GM06990 (cell line): ENCODE data around the gene LTBP4.
"Not testable (repeated sequence)": the region's sequence is repeated elsewhere in the genome, so short reads cannot be mapped to it uniquely, and the experiment has no call there.

ENCODE experiments used
- DNase-seq: peaks from one replicate; pipeline ENCODE4 v3.0.0-alpha.2; 2011; ENCODE audit not compliant: insufficient read length; ENCODE audit errors: extremely low read depth
- H3K27me3 ChIP-seq: replicated peaks from 2 replicates; pipeline ENCODE4 v1.6.0; 2011; ENCODE audit warnings: low read length; ENCODE audit not compliant: control insufficient read depth, insufficient read depth
- H3K36me3 ChIP-seq: 2 replicates; pipeline ENCODE4 v1.5.1; 2011; ENCODE audit warnings: low read length; ENCODE audit not compliant: control insufficient read depth, insufficient read depth
- H3K4me3 ChIP-seq: replicated peaks from 2 replicates; pipeline ENCODE4 v1.5.1; 2011; ENCODE audit warnings: low read depth, mild to moderate bottlenecking, control low read depth, low read length
- CTCF ChIP-seq: IDR thresholded peaks from 2 replicates; pipeline ENCODE4 v1.5.1; 2011; ENCODE audit warnings: low read length, control low read depth, mild to moderate bottlenecking, inconsistent platforms; ENCODE audit not compliant: insufficient read depth, poor library complexity, severe bottlenecking

The LTBP4 gene

GRCh38 chr19:40590464-40591265 is 10.5 kb upstream of the LTBP4 start:
- TF ChIP-seq CTCF: no peak
- Histone ChIP-seq H3K36me3 (peaks cover 7% of the 10 kb centered on the region), H3K4me3 (no peak overlapping the region), H3K27me3 (no peaks in the 10 kb centered on the region)
- DNase-seq: no peak

- not testable (repeated sequence) for H3K4me3 ChIP-seq, H3K27me3 ChIP-seq, H3K36me3 ChIP-seq, DNase-seq
These were observed 9.4 kb upstream of the LTBP4 start for GRCh38 chr19:40591724-40592123.

- H3K36me3 ChIP-seq: peaks cover 3% of the 10 kb centered on the region
- no peak for DNase-seq
These were observed 9.0 kb upstream of the LTBP4 start for GRCh38 chr19:40592170-40592569.

GRCh38 chr19:40594255-40594654 is 6.9 kb upstream of the LTBP4 start:
- Histone ChIP-seq H3K27me3 (peaks cover 7% of the 10 kb centered on the region), H3K36me3 (no peaks in the 10 kb centered on the region; the same call in 1 of the 2 replicates), H3K4me3 (no peak overlapping the region)
- no peak for TF ChIP-seq CTCF
- DNase-seq: no peak

More at GRCh38 chr19:40592170-40592569, 9.0 kb upstream of the LTBP4 start:
- peaks cover 2% of the 10 kb centered on the region for H3K27me3 ChIP-seq
- no peak overlapping the region for H3K4me3 ChIP-seq
- TF ChIP-seq CTCF: no peak

GRCh38 chr19:40594657-40595091 is 6.5 kb upstream of the LTBP4 start:
- Histone ChIP-seq H3K4me3 (no peak overlapping the region), H3K36me3 (no peaks in the 10 kb centered on the region; the same call in 1 of the 2 replicates), H3K27me3 (peaks cover 8% of the 10 kb centered on the region)
- TF ChIP-seq CTCF: no peak
- no peak for DNase-seq

- peaks cover 8% of the 10 kb centered on the region for H3K27me3 ChIP-seq
- no peak for TF ChIP-seq CTCF
- DNase-seq: no peak
- peak overlapping the region; percentile 5 for H3K4me3 ChIP-seq
- no peaks in the 10 kb centered on the region for H3K36me3 ChIP-seq
These were observed 4.4 kb upstream of the LTBP4 start for GRCh38 chr19:40596608-40597328.
